NCI-H2227 treated with DMSO at 0.1 percent for 48 hours (cell line): ENCODE results near the gene IER2.

ENCODE experiments used
- DNase-seq: peaks from one replicate; lab custom pipeline; 2025; lab: John Stamatoyannopoulos, UW

Gene IER2, protein sequence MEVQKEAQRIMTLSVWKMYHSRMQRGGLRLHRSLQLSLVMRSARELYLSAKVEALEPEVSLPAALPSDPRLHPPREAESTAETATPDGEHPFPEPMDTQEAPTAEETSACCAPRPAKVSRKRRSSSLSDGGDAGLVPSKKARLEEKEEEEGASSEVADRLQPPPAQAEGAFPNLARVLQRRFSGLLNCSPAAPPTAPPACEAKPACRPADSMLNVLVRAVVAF

DNA sequence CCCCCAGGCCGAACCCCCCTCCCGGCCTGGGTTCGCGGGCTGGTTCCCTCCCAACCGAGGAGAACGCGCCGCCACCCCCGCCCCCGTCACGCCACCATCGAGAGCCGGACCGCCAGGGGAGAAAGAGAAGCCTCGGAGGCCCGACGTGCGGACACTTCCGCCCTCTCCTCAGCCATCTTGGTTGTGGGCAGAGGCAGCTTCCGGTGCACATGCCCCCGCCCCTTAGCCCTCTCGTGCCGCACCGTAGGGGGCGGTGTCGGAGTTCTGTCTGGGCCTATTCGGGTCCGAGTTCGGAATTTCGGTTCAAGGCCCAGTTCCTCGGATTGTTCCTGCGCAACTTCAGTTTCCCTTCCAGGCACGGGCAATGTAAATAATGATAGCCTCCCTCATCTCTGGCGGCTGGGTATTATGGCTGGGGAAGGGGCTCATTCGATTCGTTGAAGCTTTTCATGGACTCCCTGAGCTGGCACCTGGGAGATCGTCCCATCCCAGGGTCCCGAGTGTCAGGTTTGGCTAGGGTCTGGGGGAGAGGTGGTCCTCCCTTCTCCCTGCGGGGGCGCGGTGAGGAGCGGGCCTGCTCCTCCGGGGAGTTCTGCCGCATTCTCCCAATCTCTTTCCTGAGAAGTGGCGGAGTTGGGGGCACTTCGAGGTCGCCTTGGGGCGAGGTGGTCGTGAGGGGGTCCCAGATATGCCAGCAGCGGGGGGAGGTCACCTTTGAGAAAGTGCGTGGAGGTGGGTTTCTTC, at the start of gene IER2, which contains the start of gene STX10:
Gene IER2 (plus strand): TSS at position 225 of the 744 bp plus-strand sequence. CDS start 2,776 bp downstream, outside the sequence.
Gene STX10 (minus strand): TSS at position 189 of the 744 bp plus-strand sequence. CDS start 202 bp downstream, outside the sequence.
- peak; percentile 71 for DNase-seq

DNA sequence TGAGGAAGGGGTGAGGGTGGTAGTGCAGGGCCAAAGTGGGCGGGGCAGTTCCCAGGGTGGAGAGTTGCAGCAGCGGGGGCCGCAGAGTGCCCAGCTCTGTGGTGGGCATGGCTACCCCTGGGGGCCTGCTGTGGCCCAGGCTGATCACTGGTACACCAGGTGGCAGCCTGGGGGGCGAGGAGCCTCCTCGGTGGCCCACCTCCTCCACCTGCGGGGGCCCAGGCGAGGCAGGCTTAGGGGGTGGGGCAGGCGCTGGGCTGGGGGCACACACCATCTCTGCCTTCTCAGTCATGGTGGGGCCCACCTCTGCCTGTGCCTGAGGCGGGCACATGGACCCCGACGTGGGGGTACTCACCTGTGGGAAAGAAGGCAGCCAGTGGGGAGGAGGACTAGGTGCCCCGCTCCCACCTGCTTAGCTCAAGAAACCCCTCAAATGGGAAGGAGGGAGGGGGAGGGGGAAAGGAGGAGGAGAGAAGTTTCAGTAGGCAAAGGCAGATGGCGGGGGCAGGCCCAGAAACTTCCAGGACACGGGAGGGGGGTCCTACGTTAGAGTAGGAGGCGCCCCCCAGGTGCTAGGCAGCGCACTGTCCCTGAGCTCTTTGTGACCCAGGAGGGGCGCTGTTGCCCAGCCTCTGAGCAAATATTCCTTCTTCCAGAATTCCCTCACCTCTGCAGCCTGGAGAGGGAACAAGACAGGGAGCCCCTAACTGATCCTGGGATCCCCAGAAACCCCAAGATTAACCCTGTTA, 49.2 kb upstream of the IER2 start:
- no peak for DNase-seq

DNA sequence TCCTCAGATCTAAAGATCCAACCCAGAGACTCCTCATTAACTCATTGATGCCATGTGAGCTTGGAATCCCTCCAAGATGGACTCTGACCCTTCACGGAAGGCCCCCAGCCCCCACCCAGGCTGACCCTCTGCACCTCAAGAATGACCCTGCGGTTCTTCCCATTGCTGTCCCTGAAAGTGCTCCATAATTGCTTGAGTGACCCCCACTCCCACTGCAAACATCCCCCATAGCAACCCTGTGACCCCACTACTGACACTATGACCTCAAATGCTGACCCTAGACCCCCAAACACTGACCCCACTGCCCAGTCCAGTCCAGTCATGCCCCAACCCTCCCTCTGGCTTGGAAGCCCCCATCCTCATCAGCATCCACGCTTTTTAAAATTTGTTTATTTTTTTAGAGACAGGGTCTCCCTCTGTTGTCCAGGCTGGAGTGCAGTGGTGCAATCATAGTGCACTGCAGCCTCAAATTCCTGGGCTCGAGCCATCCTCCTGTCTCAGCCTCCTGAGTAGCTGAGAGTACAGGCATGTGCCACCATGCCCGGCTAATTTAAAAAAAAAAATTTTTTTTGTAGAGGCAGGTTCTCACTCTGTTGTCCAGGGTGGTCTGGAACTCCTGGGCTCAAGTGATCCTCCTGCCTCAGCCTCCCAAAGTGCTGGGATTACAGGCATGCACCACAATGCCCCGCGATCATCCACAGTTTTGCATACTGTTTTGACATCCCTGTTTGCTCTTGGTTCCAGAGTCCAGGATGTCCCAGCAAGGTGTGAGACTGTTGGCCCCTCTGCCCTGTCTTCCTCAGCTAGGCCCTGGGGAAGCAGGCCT, 48.4 kb upstream of the IER2 start:
- no peak for DNase-seq

- no peak for DNase-seq
Measured at GRCh38 chr19:13102416-13102665, 47.9 kb upstream of the IER2 start.

- DNase-seq: no peak
Measured at GRCh38 chr19:13102666-13103580, 47.3 kb upstream of the IER2 start, which contains the start of gene LYL1. Gene LYL1, minus strand, starts transcription at chr19:13102858. Its CDS starts 1,687 bp downstream, at chr19:13101171.

DNA sequence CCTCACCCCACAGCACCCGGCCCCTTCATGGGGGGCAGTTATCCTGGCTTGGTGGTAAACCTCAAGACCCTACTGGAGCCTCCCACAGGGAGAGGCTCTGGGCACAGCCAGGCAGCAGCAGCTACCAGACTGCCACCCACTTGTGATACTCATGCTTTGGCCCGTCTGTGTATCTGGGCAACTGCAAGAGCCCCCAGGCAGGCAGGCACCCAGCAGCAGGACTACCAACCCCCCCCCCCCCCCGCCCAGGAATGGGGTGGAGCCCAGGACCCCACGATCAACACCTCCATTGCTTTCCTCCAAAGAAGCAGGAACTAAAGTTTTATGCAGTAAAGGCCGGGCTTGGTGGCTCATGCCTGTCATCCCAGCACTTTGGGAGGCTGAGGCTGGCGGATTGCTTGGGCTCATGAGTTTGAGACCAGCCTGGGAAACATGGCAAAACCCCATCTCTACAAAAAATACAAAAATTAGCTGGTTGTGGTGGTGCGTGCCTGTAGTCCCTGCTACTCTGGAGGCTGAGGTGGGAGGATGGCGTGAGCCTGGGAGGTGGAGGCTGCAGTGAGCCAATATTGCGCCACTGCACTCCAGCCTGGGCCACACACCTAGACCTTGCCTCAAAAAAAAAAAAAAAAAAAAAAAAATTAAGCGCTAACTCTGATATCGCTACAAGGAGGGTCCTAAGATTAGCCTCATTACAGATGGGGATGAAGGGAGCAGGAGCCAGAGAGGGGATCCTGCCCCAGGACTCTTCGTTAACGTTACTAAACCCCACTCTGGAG, 46.4 kb upstream of the IER2 start:
- DNase-seq: no peak

DNA sequence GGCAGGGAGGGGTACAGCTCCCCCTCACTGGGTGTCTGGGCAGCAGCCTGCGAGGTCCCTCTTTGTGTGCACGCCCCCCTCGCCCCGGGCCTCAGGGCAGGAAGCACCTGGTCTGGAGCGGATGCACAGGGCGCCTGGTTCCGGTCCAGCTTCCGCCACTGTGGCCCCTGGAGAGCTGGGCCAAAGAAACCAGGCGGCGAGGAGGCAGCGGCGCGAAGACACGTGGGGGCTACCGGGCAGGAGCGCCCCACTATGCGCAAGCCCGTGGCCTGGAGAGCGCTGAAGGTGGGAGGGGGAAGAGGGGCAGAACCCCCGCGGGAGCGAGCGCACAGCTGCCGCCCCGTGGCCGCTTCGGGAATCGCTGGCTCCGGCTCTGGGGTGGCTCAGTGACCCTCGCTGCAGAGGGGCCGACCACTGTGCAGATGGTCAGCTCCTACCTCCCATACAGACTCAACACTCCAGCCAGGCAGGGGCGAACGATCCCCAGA, 45.8 kb upstream of the IER2 start:
- no peak for DNase-seq

DNA sequence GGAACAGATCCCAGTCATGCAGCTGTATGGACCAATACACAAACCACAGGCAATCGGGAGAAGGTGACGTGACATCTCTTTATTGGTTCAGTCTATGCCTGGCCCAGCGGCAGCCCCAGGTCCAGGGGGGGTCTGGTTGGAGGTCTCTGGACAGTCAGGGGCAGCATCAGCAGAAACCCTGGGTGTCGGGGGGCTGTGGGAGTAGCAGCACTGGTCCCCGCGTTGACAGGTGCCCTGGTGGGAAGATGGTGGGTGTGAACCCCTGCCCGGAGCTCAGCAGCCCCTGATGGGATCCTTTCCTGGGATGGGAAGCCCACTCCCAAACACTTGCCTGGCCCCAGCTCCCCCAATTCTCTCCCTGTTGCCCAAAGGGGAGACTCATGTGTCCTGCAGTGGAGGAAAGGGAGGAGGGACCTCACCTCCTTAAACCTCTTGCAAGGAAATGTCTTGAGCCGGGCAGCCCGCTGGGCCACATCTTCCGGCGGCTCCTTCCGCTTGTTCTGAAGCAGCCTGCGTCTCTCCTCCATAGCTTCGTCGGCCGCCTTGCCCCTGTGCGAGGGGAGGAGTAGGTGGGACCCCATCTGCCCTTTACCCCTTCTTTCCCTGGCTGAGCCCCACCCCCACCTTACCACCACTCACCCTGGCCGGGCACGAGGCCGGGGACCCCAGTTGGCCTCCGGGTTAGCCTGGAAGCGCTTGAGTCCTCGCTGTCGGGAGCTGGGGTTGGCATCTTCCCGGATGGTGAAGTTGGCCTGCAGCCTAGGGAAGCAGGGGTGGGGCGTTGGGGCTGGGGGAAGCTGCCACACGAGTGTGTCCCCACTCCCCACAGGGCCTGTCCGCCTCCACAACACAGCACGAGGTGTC, 45.1 kb upstream of the IER2 start:
- no peak for DNase-seq

DNA sequence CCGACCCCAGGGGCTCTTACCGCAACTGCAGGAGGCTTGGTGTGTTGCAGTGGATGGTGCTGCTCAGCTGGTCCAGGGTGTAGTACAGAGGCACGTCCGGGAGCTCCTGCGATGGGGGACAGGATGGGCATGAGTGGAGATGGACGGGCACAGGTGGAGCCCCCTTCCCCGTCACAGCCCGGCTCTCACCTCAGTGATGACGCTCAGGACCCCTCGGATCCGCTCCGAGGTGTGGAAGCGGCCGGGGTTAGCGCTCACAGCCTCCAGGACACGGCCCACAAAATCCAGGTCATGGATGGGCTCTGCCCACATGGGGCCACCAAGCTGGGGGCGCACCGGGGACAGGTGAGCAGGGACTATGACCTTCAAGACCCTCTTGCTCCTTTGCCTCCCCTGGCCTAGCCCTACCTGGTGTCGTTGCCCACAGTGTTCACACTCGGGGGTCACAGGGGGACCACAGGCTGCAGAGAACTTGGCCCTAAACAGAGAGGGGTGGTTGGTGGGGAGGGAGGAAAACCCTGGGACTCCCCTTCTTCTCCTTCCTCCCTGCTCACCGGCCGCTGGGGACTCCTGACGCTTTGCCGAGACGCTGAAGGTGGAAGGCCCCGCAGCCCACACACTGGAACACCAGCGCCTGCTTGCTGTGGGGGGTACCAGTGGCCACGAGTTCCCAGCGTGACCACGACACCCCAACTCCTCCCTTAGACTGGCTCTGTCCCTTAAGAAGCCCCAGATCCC, 40.7 kb upstream of the IER2 start:
- no peak for DNase-seq

DNA sequence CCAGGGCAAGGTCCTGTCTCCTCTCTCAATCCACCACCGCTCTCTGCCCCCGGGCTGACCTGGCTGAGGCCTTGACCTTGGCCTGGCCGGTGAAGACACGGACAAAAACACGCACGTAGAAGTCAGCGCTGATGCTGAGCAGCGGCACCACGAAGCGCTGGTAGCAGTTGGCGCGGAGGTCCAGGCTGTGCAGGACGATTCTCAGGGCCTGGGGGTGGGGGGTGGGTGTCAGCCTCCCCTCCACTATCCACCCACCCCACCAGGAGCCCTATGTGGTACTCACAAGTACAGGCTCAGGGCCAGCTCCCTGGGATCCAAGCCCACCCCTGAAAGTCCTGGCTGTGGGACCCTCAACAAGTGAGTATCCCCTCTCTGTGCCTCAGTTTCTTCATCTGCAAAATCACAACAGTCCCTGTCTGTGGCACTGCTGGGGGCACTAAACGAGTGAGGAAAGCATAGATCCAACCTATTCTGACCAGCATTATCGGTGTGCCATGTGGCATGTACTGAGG, 40.1 kb upstream of the IER2 start:
- DNase-seq: no peak

DNA sequence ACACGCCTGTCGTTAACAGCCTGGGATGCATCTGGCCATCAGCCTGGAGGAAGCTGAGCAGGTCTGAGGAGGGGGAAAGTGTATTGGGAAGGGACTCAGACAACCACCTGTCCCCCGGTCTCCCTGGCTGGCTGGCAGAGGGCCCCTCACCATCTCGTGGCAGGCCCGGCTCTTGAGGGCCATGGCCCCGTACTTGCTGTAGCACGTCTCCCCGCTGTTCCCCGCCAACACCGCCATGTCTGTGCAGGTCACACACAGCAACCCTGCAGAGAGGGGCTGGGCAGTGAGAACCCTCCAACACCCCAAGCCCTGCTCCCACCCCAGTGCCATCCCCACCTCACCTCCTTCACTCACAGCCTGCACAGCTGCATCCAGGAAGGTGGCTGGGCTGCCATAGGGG, 37.7 kb upstream of the IER2 start:
- no peak for DNase-seq

GRCh38 chr19:13115936-13116281, 34.3 kb upstream of the IER2 start:
- no peak for DNase-seq

DNA sequence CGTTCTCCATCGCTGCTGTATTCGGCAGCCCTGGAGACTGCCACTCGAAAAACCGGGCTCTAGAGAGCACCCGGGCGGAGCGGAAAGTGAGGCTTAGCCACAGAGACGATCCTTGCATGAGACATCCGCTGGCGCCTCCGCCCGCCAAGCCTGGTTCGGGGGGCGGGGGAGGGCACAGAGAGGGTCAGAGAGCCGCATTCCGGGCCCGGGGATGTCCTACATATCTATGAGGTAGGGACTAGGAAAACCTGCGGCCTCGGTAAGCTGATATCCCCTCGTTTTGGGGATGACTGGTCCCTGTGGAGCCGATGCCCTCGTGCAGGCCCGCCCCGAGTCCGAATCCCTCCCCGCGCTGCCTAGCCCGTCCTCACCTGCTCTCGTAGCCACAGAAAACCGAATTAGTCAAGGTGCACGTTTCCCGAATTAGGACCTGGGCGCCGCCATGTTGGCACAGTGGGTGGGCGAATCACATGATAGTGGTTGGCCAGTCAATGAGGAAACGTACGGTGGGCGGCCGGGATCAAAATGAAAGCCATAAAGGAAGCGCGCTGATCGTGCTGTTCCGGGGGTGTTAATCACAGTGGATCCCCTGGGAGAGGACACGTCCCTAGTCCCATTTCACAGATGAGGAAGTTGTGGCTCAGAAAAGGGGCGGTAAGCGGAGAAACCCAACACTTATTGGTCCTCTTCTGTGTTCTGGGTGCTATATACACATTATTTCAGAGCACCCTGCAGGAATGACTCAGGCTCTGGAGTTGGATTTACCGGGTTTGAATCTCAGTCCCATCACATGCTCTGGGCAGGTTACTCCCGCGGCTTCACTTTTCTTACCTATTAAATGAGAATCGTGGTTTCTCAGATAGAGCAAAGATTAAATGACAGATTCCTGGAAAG, 33.7 kb upstream of the IER2 start, which contains the start of gene TRMT1:
Gene TRMT1 (minus strand): TSS at position 459 of the 894 bp plus-strand sequence. CDS start 341 bp downstream, at position 118.
- peak; percentile 69 for DNase-seq

GRCh38 chr19:13117176-13117771, 32.9 kb upstream of the IER2 start:
- DNase-seq: no peak

DNA sequence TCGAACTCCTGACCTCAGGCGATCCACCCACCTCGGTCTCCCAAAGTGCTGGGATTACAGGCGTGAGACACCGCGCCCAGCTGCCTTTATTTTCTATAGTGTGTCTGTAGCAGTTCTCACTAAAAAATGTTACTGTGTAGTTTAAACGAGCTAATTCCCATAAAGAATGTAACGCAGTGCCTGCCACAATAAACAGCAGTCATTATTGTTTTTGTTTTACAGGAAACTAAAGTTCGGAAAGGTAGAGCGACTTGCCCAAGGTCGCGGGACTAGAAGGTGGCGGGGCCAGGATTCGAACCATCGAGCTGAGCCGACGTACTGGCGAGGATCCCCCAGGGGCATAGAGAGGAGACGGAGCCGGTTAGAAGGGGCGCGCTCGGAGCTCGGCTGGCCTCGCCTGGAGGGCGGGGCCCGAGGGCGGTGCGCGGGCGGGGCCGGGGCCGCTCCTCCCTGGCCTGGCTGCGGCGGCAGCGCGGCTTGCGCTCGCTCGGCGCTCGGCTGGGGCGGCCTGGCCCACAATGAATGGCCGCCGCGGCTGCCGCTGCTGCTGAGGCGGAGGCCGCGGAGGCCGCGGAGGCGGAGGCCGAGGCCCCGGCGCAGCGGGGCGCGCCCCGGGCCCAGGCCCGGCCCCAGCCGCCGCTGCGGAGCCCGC, 32.3 kb upstream of the IER2 start, which contains the start of gene NACC1:
Gene NACC1 (plus strand): TSS at position 493 of the 652 bp plus-strand sequence. CDS start 16,944 bp downstream, outside the sequence.
- DNase-seq: peak; percentile 77
